ENCODE data around the gene VWA3A. TPM values are rescaled to one million over a fixed set of nuclear protein-coding genes. Genes with fewer than 3 reads are reported as not detected.

The VWA3A gene
- total RNA-seq, 1 experiment from 2014 or later, result not detected

DNA sequence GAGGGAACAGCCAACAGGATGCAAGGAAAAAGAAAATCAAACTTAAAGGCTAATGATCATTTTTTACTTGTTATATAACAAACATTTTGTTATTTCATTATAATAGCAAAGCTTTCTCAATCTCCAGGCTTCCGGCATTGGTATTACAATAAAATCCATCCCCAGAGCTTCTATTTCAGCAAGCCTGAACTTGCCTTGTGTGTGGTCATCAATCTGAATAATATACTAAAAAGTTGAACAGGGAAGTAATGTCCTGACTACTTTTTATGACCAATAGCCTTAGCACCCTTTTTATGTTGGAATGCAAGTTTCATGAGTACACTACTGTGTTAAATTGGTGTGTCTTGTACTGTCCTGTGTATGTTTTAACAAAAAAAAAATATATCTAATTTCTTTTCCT lies 27.1 kb upstream of the VWA3A start:
- intact Hi-C loops (cut with micrococcal nuclease), result no loop called here
- ChIA-PET POLR2A (ENCODE audit: unreplicated experiment) (no interaction called here), CTCF (no interaction called here)
- Histone ChIP-seq H3K27ac (ENCODE audit: low read length) (no peak overlapping the region), H3K9ac (ENCODE audit: low read length) (no peak overlapping the region), H3K9me2 (replicated peaks; ENCODE audit: low read length) (no peaks in the 10 kb centered on the region), H3K4me3 (ENCODE audit: low read length) (no peak overlapping the region), H3K79me2 (ENCODE audit: low read length) (peaks cover 24% of the 10 kb centered on the region), H2AFZ (ENCODE audit: low read length) (no peak overlapping the region), H3K36me3 (ENCODE audit: low read depth, low read length) (peaks cover 13% of the 10 kb centered on the region), H3K4me2 (ENCODE audit: low read length) (no peak overlapping the region), H3F3A (ENCODE audit: low read length, unreplicated experiment) (no peaks in the 10 kb centered on the region), H3K27me3 (ENCODE audit: low read length) (no peaks in the 10 kb centered on the region), H3K9me3 (ENCODE audit: low read length) (no peaks in the 10 kb centered on the region), H4K20me1 (ENCODE audit: low read length) (no peaks in the 10 kb centered on the region), H3K4me1 (ENCODE audit: insufficient read depth, low read length) (no peaks in the 10 kb centered on the region)
- no peak for ATAC-seq
- BruUV-seq (replicated peaks), result no TSS peak
- DNase-seq, result no peak
- TF ChIP-seq EZH2 (IDR thresholded peaks at IDR 0.05; ENCODE audit: low read length, unreplicated experiment) (no peak), EZH2phosphoT487 (IDR thresholded peaks at IDR 0.05; ENCODE audit: borderline replicate concordance, low read length) (no peak)
- TF ChIP-seq, protein P1, sequence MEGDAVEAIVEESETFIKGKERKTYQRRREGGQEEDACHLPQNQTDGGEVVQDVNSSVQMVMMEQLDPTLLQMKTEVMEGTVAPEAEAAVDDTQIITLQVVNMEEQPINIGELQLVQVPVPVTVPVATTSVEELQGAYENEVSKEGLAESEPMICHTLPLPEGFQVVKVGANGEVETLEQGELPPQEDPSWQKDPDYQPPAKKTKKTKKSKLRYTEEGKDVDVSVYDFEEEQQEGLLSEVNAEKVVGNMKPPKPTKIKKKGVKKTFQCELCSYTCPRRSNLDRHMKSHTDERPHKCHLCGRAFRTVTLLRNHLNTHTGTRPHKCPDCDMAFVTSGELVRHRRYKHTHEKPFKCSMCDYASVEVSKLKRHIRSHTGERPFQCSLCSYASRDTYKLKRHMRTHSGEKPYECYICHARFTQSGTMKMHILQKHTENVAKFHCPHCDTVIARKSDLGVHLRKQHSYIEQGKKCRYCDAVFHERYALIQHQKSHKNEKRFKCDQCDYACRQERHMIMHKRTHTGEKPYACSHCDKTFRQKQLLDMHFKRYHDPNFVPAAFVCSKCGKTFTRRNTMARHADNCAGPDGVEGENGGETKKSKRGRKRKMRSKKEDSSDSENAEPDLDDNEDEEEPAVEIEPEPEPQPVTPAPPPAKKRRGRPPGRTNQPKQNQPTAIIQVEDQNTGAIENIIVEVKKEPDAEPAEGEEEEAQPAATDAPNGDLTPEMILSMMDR (conservative IDR thresholded peaks at IDR 0.05; ENCODE audit: low read depth, low read length), result no peak

DNA sequence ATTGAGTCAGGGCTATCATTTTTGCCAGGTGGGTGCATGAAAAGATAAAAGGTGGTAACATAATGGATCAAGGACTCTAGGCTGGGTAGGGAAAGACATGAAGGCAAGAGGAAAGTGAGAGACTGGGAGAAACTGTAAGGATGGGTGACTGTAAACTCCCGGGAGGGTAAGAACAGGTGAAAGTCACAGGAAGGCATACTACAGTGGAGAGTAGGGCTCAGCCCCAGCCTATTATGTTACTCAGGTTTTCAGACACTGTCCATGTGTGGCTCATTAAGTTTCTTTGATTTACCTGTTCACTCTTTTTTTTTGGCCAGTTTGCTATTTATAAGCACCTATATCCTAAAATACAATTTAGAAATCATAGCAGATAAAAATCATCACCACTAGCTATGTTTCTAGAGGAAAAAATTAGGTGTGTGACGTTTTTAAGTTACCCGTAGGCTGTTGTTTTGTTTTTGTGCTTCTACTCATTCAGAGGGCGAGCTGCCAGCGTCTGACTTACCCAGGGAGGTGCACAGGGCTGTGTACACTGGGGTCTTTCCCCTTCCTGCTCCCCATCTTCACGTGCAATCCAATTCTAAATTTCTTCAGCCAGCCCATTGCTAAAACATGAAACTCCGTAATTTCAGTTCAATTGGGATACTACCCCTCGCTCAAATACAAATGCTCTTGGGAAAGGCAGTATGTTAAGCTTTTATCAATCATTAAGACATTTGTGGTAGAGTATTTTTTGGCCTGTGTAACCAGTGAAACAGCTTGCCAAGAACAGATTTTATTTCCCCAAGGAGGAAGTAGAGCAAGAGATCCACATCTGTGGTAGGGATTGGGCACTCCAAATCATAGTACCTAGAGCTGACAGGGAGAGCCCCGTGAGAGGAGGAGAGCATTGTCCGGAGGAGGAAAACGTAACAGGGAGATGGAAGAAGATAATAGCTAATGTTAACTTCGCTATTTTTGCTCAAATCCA lies 21.7 kb upstream of the VWA3A start:
- Histone ChIP-seq H3K27ac (ENCODE audit: low read length) (no peak overlapping the region), H3K27me3 (ENCODE audit: low read length) (no peaks in the 10 kb centered on the region), H3K9ac (ENCODE audit: low read length) (no peak overlapping the region), H3K4me3 (ENCODE audit: low read length) (no peak overlapping the region), H3F3A (ENCODE audit: low read length, unreplicated experiment) (no peaks in the 10 kb centered on the region), H3K9me3 (ENCODE audit: low read length) (no peaks in the 10 kb centered on the region), H3K36me3 (ENCODE audit: low read depth, low read length) (peaks cover 11% of the 10 kb centered on the region), H3K4me1 (ENCODE audit: insufficient read depth, low read length) (peaks cover 17% of the 10 kb centered on the region), H3K9me2 (replicated peaks; ENCODE audit: low read length) (no peaks in the 10 kb centered on the region), H3K4me2 (ENCODE audit: low read length) (no peak overlapping the region), H2AFZ (ENCODE audit: low read length) (no peak overlapping the region), H3K79me2 (ENCODE audit: low read length) (peaks cover 55% of the 10 kb centered on the region), H4K20me1 (ENCODE audit: low read length) (no peaks in the 10 kb centered on the region)
- no TSS peak for BruUV-seq (replicated peaks)
- intact Hi-C loops (cut with micrococcal nuclease), result no loop called here
- POLR2A ChIA-PET (ENCODE audit: unreplicated experiment), result no interaction called here
- TF ChIP-seq EZH2 (IDR thresholded peaks at IDR 0.05; ENCODE audit: low read length, unreplicated experiment) (no peak), EZH2phosphoT487 (IDR thresholded peaks at IDR 0.05; ENCODE audit: borderline replicate concordance, low read length) (no peak)
- TF ChIP-seq, protein P1 (conservative IDR thresholded peaks at IDR 0.05; ENCODE audit: low read depth, low read length), result no peak
- CTCF ChIA-PET, result no interaction called here
- peak; percentile 22; the same call in 1 of the 2 replicates for ATAC-seq
- DNase-seq, result no peak
